IPS-NIHi7 (cell line): ENCODE results near the gene NAALADL2.
"Not testable (repeated sequence)": the region's sequence is repeated elsewhere in the genome, so short reads cannot be mapped to it uniquely, and the experiment has no call there.

Source experiments
- DNase-seq: peaks from one replicate; pipeline ENCODE4 v3.0.0; 2012; ENCODE audit warnings: mixed read lengths; ENCODE audit errors: extremely low spot score

The NAALADL2 gene

GRCh38 chr3:175358935-175359334 lies 499.8 kb downstream of the NAALADL2 start:
- no peak for DNase-seq

GRCh38 chr3:175370426-175370825 lies 511.3 kb downstream of the NAALADL2 start:
- DNase-seq = not testable (repeated sequence)

- DNase-seq = not testable (repeated sequence)
These were observed 512.1 kb downstream of the NAALADL2 start for GRCh38 chr3:175371187-175371586.

- DNase-seq = no peak
These were observed 515.6 kb downstream of the NAALADL2 start for GRCh38 chr3:175374705-175375104.

- DNase-seq = no peak
These were observed 519.2 kb downstream of the NAALADL2 start for GRCh38 chr3:175378348-175378747.

GRCh38 chr3:175381685-175382084 lies 522.6 kb downstream of the NAALADL2 start:
- DNase-seq = no peak

GRCh38 chr3:175383371-175383770 lies 524.2 kb downstream of the NAALADL2 start:
- DNase-seq = no peak

- no peak for DNase-seq
These were observed 524.7 kb downstream of the NAALADL2 start for GRCh38 chr3:175383813-175384212.

GRCh38 chr3:175384569-175384968 lies 525.4 kb downstream of the NAALADL2 start:
- DNase-seq = no peak

- DNase-seq = no peak
These were observed 527.5 kb downstream of the NAALADL2 start for GRCh38 chr3:175386630-175387029.

GRCh38 chr3:175389560-175389959 lies 530.4 kb downstream of the NAALADL2 start:
- DNase-seq = no peak

GRCh38 chr3:175391601-175392000 lies 532.5 kb downstream of the NAALADL2 start:
- no peak for DNase-seq

GRCh38 chr3:175392653-175393052 lies 533.5 kb downstream of the NAALADL2 start:
- no peak for DNase-seq

GRCh38 chr3:175397372-175397771 lies 538.2 kb downstream of the NAALADL2 start:
- DNase-seq = no peak

- no peak for DNase-seq
These were observed 539.5 kb downstream of the NAALADL2 start for GRCh38 chr3:175398676-175399075.

- DNase-seq = no peak
These were observed 540.2 kb downstream of the NAALADL2 start for GRCh38 chr3:175399156-175399840.

- no peak for DNase-seq
These were observed 544.9 kb downstream of the NAALADL2 start for GRCh38 chr3:175404027-175404426.

GRCh38 chr3:175404621-175405020 lies 545.5 kb downstream of the NAALADL2 start:
- DNase-seq = no peak

- no peak for DNase-seq
These were observed 551.1 kb downstream of the NAALADL2 start for GRCh38 chr3:175410251-175410650.

- DNase-seq = no peak
These were observed 552.3 kb downstream of the NAALADL2 start for GRCh38 chr3:175411405-175411804.

GRCh38 chr3:175411946-175412345 lies 552.8 kb downstream of the NAALADL2 start:
- DNase-seq = no peak

- no peak for DNase-seq
These were observed 554.8 kb downstream of the NAALADL2 start for GRCh38 chr3:175413926-175414325.

- DNase-seq = no peak
These were observed 557.5 kb downstream of the NAALADL2 start for GRCh38 chr3:175416600-175416999.

GRCh38 chr3:175417426-175417825 lies 558.3 kb downstream of the NAALADL2 start:
- no peak for DNase-seq
